ENCODE data around the gene GLP1R.
A peak's percentile ranks its signal among the peaks of the same experiment; 100 is the strongest.

Gene GLP1R

GRCh38 chr6:39087197-39087596, 38.6 kb downstream of the GLP1R start:
- no peak for DNase-seq

GRCh38 chr6:39088331-39088730, 39.8 kb downstream of the GLP1R start:
- DNase-seq: peak; percentile 12 to 59

GRCh38 chr6:39090036-39090435, 41.5 kb downstream of the GLP1R start:
- DNase-seq: no peak

- DNase-seq: no peak
Observed at GRCh38 chr6:39091220-39091619, 42.6 kb downstream of the GLP1R start.

- DNase-seq: no peak
Observed at GRCh38 chr6:39092124-39092523, 43.5 kb downstream of the GLP1R start.

- no peak for DNase-seq
Observed at GRCh38 chr6:39093149-39093708, 44.6 kb downstream of the GLP1R start.

GRCh38 chr6:39095578-39095977, 47.0 kb downstream of the GLP1R start:
- no peak for DNase-seq

- DNase-seq: no peak
Observed at GRCh38 chr6:39100358-39100757, 51.8 kb downstream of the GLP1R start.

- DNase-seq: peak; percentile 18 to 33
Observed at GRCh38 chr6:39102071-39102820, 53.7 kb downstream of the GLP1R start.

- no peak for DNase-seq
Observed at GRCh38 chr6:39102821-39103136, 54.2 kb downstream of the GLP1R start.

GRCh38 chr6:39104528-39104927, 55.9 kb downstream of the GLP1R start:
- no peak for DNase-seq

- DNase-seq: no peak
Observed at GRCh38 chr6:39107034-39107433, 58.5 kb downstream of the GLP1R start.

GRCh38 chr6:39107641-39108040, 59.1 kb downstream of the GLP1R start:
- DNase-seq: no peak

GRCh38 chr6:39108041-39108839, 59.7 kb downstream of the GLP1R start:
- no peak for DNase-seq

- no peak for DNase-seq
Observed at GRCh38 chr6:39111280-39111679, 62.7 kb downstream of the GLP1R start.

- DNase-seq: no peak
Observed at GRCh38 chr6:39113788-39114187, 65.2 kb downstream of the GLP1R start.

- DNase-seq: no peak
Observed at GRCh38 chr6:39114388-39114703, 65.8 kb downstream of the GLP1R start.

GRCh38 chr6:39114704-39115599, 66.4 kb downstream of the GLP1R start, which contains the start of gene SAYSD1:
Gene SAYSD1 (minus strand): TSS chr6:39115186. CDS start chr6:39115089, 97 bp downstream.
- peak; percentile 91 to 95 for DNase-seq

- DNase-seq: no peak
Observed at GRCh38 chr6:39118921-39119320, 70.3 kb downstream of the GLP1R start.

- DNase-seq: no peak
Observed at GRCh38 chr6:39124114-39124513, 75.5 kb downstream of the GLP1R start.

- DNase-seq: no peak
Observed at GRCh38 chr6:39128106-39128505, 79.5 kb downstream of the GLP1R start.

- DNase-seq: no peak
Observed at GRCh38 chr6:39128832-39129231, 80.3 kb downstream of the GLP1R start.

GRCh38 chr6:39130691-39131090, 82.1 kb downstream of the GLP1R start:
- no peak for DNase-seq
